ENCODE results near the gene COQ9.
"Not testable (repeated sequence)": the region's sequence is repeated elsewhere in the genome, so short reads cannot be mapped to it uniquely, and the experiment has no call there.

Gene COQ9

GRCh38 chr16:57486858-57487834, 39.9 kb downstream of the COQ9 start:
- FAIRE-seq: no peak

GRCh38 chr16:57489229-57489628, 42.0 kb downstream of the COQ9 start:
- FAIRE-seq: no peak

- FAIRE-seq: no peak
Measured at GRCh38 chr16:57493767-57494166, 46.5 kb downstream of the COQ9 start.

- no peak for FAIRE-seq
Measured at GRCh38 chr16:57497121-57497520, 49.8 kb downstream of the COQ9 start.

GRCh38 chr16:57498031-57498430, 50.8 kb downstream of the COQ9 start:
- FAIRE-seq: no peak

- FAIRE-seq: not testable (repeated sequence)
Measured at GRCh38 chr16:57499941-57500340, 52.7 kb downstream of the COQ9 start.

- FAIRE-seq: no peak
Measured at GRCh38 chr16:57500578-57501111, 53.4 kb downstream of the COQ9 start.

GRCh38 chr16:57501492-57501891, 54.2 kb downstream of the COQ9 start:
- FAIRE-seq: no peak

- no peak for FAIRE-seq
Measured at GRCh38 chr16:57502048-57502775, 54.9 kb downstream of the COQ9 start.

- FAIRE-seq: no peak
Measured at GRCh38 chr16:57503366-57503765, 56.1 kb downstream of the COQ9 start.

- no peak for FAIRE-seq
Measured at GRCh38 chr16:57504001-57504400, 56.7 kb downstream of the COQ9 start.

- no peak for FAIRE-seq
Measured at GRCh38 chr16:57504491-57504890, 57.2 kb downstream of the COQ9 start.

- FAIRE-seq: no peak
Measured at GRCh38 chr16:57505169-57505568, 57.9 kb downstream of the COQ9 start.

GRCh38 chr16:57507136-57508034, 60.1 kb downstream of the COQ9 start:
- no peak for FAIRE-seq

- FAIRE-seq: no peak
Measured at GRCh38 chr16:57508035-57508425, 60.8 kb downstream of the COQ9 start.

GRCh38 chr16:57509231-57509923, 62.1 kb downstream of the COQ9 start:
- no peak for FAIRE-seq

GRCh38 chr16:57510016-57510871, 63.0 kb downstream of the COQ9 start:
- FAIRE-seq: no peak
